Measurements from ENCODE around the gene CNGB1. TPM values are rescaled to one million over a fixed set of nuclear protein-coding genes. Genes with fewer than 3 reads are reported as not detected.
A peak's percentile ranks its signal among the peaks of the same experiment; 100 is the strongest.

CNGB1 gene
- total and polyA plus RNA-seq, 2 experiments from 2014 or later, result not detected

GRCh38 chr16:57986196-57986595, 15.3 kb upstream of the CNGB1 start:
- DNase-seq (ENCODE audit: low spot score), result no peak
- peak overlapping the region; percentile 93 for H3K4me2 ChIP-seq
- H3K36me3 ChIP-seq (replicated peaks; ENCODE audit: insufficient read depth, low read depth), result no peaks in the 10 kb centered on the region
- no peaks in the 10 kb centered on the region for H3K9me2 ChIP-seq (replicated peaks; ENCODE audit: insufficient read depth)
- H3K9me3 ChIP-seq (ENCODE audit: low read depth), result no peaks in the 10 kb centered on the region
- 40% methylated on average over 8 of the region's 9 CpGs for WGBS (ENCODE audit: low lambda C conversion rate, missing lambda C conversion rate)
- no peak overlapping the region for H3K4me3 ChIP-seq
- H4K20me1 ChIP-seq (ENCODE audit: insufficient read depth, poor library complexity, severe bottlenecking), result no peaks in the 10 kb centered on the region
- H3K27me3 ChIP-seq, result no peaks in the 10 kb centered on the region
- peak overlapping the region; percentile 87 for H2AFZ ChIP-seq
- H3K4me1 ChIP-seq (ENCODE audit: insufficient read depth), result peaks cover 11% of the 10 kb centered on the region
- no peak overlapping the region for H3K27ac ChIP-seq
- H3K79me2 ChIP-seq, result no peaks in the 10 kb centered on the region
- TF ChIP-seq EZH2phosphoT487 (IDR thresholded peaks at IDR 0.05; ENCODE audit: low read depth, severe bottlenecking, unreplicated experiment) (no peak), EZH2 (IDR thresholded peaks at IDR 0.05; ENCODE audit: borderline replicate concordance) (no peak), CTCF (IDR thresholded peaks at IDR 0.05; ENCODE audit: poor library complexity) (no peak)

GRCh38 chr16:57985204-57986181, 14.6 kb upstream of the CNGB1 start:
- peak overlapping the region; percentile 87 for H2AFZ ChIP-seq
- TF ChIP-seq EZH2 (IDR thresholded peaks at IDR 0.05; ENCODE audit: borderline replicate concordance) (no peak), CTCF (IDR thresholded peaks at IDR 0.05; ENCODE audit: poor library complexity) (no peak), EZH2phosphoT487 (IDR thresholded peaks at IDR 0.05; ENCODE audit: low read depth, severe bottlenecking, unreplicated experiment) (no peak)
- H3K9me2 ChIP-seq (replicated peaks; ENCODE audit: insufficient read depth), result no peaks in the 10 kb centered on the region
- H3K9me3 ChIP-seq (ENCODE audit: low read depth), result no peaks in the 10 kb centered on the region
- peak overlapping the region; percentile 60 for H3K4me3 ChIP-seq
- H4K20me1 ChIP-seq (ENCODE audit: insufficient read depth, poor library complexity, severe bottlenecking), result no peaks in the 10 kb centered on the region
- H3K27ac ChIP-seq, result no peak overlapping the region
- WGBS (ENCODE audit: low lambda C conversion rate, missing lambda C conversion rate), result 6% methylated on average over 36 of the region's 62 CpGs
- no peaks in the 10 kb centered on the region for H3K79me2 ChIP-seq
- DNase-seq (ENCODE audit: low spot score), result peak; percentile 47
- H3K4me1 ChIP-seq (ENCODE audit: insufficient read depth), result peaks cover 11% of the 10 kb centered on the region
- H3K4me2 ChIP-seq, result peak overlapping the region; percentile 93
- no peaks in the 10 kb centered on the region for H3K36me3 ChIP-seq (replicated peaks; ENCODE audit: insufficient read depth, low read depth)
- H3K27me3 ChIP-seq, result no peaks in the 10 kb centered on the region

GRCh38 chr16:57984443-57985203, 13.7 kb upstream of the CNGB1 start:
- Histone ChIP-seq H3K36me3 (replicated peaks; ENCODE audit: insufficient read depth, low read depth) (no peaks in the 10 kb centered on the region), H3K79me2 (no peaks in the 10 kb centered on the region), H3K4me3 (peak overlapping the region; percentile 60), H3K27ac (no peak overlapping the region), H4K20me1 (ENCODE audit: insufficient read depth, poor library complexity, severe bottlenecking) (no peaks in the 10 kb centered on the region), H3K4me1 (ENCODE audit: insufficient read depth) (peaks cover 11% of the 10 kb centered on the region), H2AFZ (peak overlapping the region; percentile 87), H3K4me2 (peak overlapping the region; percentile 93), H3K27me3 (no peaks in the 10 kb centered on the region), H3K9me3 (ENCODE audit: low read depth) (no peaks in the 10 kb centered on the region), H3K9me2 (replicated peaks; ENCODE audit: insufficient read depth) (no peaks in the 10 kb centered on the region)
- peak; percentile 94 for DNase-seq (ENCODE audit: low spot score)
- no peak for TF ChIP-seq EZH2phosphoT487 (IDR thresholded peaks at IDR 0.05; ENCODE audit: low read depth, severe bottlenecking, unreplicated experiment)
- no peak for TF ChIP-seq CTCF (IDR thresholded peaks at IDR 0.05; ENCODE audit: poor library complexity)
- 17% methylated on average over 48 of the region's 64 CpGs for WGBS (ENCODE audit: low lambda C conversion rate, missing lambda C conversion rate)
